ENCODE data around the gene ZNF658.
"Not testable (repeated sequence)": the region's sequence is repeated elsewhere in the genome, so short reads cannot be mapped to it uniquely, and the experiment has no call there.

GRCh38 chr9:66942400-66943155 is 42.1 kb downstream of the ZNF658 start:
- TF ChIP-seq POLR2A (IDR thresholded peaks at IDR 0.05); POLR2AphosphoS5 (IDR thresholded peaks at IDR 0.05; ENCODE audit: insufficient read depth in 1 of 2, low read depth in 1 of 2): not testable (repeated sequence)

All from vagina (tissue), 2 donors.